SU-DHL-6 (cell line): ENCODE results near the gene PXN.
"Not testable (repeated sequence)": the region's sequence is repeated elsewhere in the genome, so short reads cannot be mapped to it uniquely, and the experiment has no call there.

Experiments
- H2AFZ ChIP-seq: fragments of 200-600 bp; sonication (generic); 2 replicates; pipeline ENCODE4 v1.6.1; 2014; ENCODE audit warnings: low read depth, mild to moderate bottlenecking, moderate library complexity, mixed read lengths, antibody characterized with exemption, low read length; ENCODE audit not compliant: severe bottlenecking
- H3F3A ChIP-seq: fragments of 200-600 bp; shearing (Covaris generic); 2 replicates; pipeline ENCODE4 v1.6.0; 2016; ENCODE audit warnings: antibody characterized with exemption, mild to moderate bottlenecking; ENCODE audit not compliant: insufficient read depth
- H3K27ac ChIP-seq: fragments of 200-600 bp; sonication (generic); 2 replicates; pipeline ENCODE4 v1.5.1; 2016; ENCODE audit warnings: low read depth, mild to moderate bottlenecking, low read length, moderate library complexity, mixed read lengths
- H3K27me3 ChIP-seq: fragments of 200-600 bp; sonication (generic), shearing (Covaris generic); 2 replicates; pipeline ENCODE4 v1.6.0; 2014; ENCODE audit warnings: mild to moderate bottlenecking, low read length
- H3K36me3 ChIP-seq: fragments of 200-600 bp; sonication (generic); 2 replicates; pipeline ENCODE4 v1.6.1; 2014; ENCODE audit warnings: mild to moderate bottlenecking, low read length, mixed read lengths
- H3K4me2 ChIP-seq: fragments of 300-600, 200-600 bp; shearing (Covaris generic), sonication (generic); 2 replicates; pipeline ENCODE4 v1.6.0; 2014; ENCODE audit warnings: low read length, low read depth, mild to moderate bottlenecking; ENCODE audit not compliant: poor library complexity, severe bottlenecking
- H3K4me3 ChIP-seq: fragments of 200-600 bp; sonication (generic); 2 replicates; pipeline ENCODE4 v1.5.1; 2014; ENCODE audit warnings: antibody characterized with exemption, low read length, mild to moderate bottlenecking, mixed read lengths; ENCODE audit not compliant: insufficient read depth, poor library complexity, severe bottlenecking
- H3K79me2 ChIP-seq: fragments of 200-600 bp; sonication (generic); 2 replicates; pipeline ENCODE4 v1.6.1; 2014; ENCODE audit warnings: mild to moderate bottlenecking, low read length, moderate library complexity; ENCODE audit not compliant: insufficient read depth
- H3K9ac ChIP-seq: fragments of 200-600 bp; sonication (generic); 2 replicates; pipeline ENCODE4 v1.7.0; 2014; ENCODE audit warnings: mild to moderate bottlenecking, low read length
- H3K9me2 ChIP-seq: fragments of 200-600 bp; sonication (generic); replicated peaks from 2 replicates; pipeline ENCODE4 v1.6.1; 2014; ENCODE audit warnings: low read length; ENCODE audit not compliant: insufficient read depth
- H3K9me3 ChIP-seq: fragments of 200-600 bp; sonication (generic); 2 replicates; pipeline ENCODE4 v1.6.1; 2014; ENCODE audit warnings: low read length, mixed read lengths; ENCODE audit not compliant: insufficient read depth
- H4K20me1 ChIP-seq: fragments of 200-600 bp; sonication (generic); 2 replicates; pipeline ENCODE4 v1.6.1; 2014; ENCODE audit warnings: low read depth, mild to moderate bottlenecking, antibody characterized with exemption, low read length, moderate library complexity, mixed read lengths
- CTCF ChIP-seq: fragments of 200-600 bp; sonication (generic); IDR thresholded peaks from one replicate; pipeline ENCODE4 v1.5.1; 2017; ENCODE audit warnings: antibody characterized with exemption, mild to moderate bottlenecking, low read length, moderate library complexity; ENCODE audit not compliant: insufficient read depth, poor library complexity, severe bottlenecking
- EZH2phosphoT487 ChIP-seq: fragments of 200-600 bp; sonication (generic), shearing (Covaris generic); conservative IDR thresholded peaks from 2 replicates; pipeline ENCODE4 v1.6.1; 2018; ENCODE audit warnings: mild to moderate bottlenecking, antibody characterized with exemption, low read length, moderate library complexity, mixed read lengths

Gene PXN

GRCh38 chr12:120258323-120258896 lies 7.1 kb downstream of the PXN start:
- H3K4me2 ChIP-seq, result no peak overlapping the region
- H4K20me1 ChIP-seq, result no peaks in the 10 kb centered on the region

DNA sequence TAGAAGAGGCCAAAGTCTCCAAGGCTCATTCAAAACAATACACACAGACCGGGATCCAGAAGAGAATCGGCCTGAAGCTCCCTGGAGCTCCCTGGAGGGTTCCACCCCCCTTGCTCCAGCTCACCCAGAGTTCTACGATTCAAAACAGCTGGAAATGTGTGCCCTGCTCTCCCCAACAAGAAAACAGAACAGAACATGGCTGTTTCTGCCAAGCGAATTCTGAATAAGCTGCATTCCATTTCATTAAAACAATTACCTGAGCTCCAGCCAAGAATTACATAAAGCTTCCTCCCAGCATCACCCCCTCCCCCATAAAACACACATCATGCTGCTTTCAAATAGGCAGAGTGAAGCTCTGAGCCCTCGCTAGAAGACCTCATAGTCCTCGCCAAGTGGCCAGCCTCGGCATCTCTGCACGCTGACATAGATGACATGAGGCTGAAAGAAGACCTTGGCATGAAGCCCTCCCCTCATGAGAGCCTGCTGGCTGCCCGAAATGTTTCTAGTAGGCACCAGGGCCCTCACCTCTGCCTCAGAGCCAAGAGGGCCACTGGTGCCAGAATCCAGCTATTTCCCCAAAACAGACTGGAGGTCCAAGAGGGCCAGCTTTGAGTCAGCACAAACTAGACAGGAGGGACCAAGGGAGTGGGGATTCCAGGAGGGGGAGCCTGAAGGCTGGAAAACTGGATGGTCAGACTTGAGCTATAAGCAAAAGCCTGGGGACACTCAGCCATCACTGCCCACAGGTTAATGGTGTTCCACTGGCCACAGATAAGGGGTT lies 8.3 kb downstream of the PXN start:
- Histone ChIP-seq H3K4me2 (no peak overlapping the region), H3K4me3 (no peak overlapping the region), H3K9ac (no peak overlapping the region), H3K9me3 (no peaks in the 10 kb centered on the region), H4K20me1 (no peaks in the 10 kb centered on the region), H3K27me3 (no peaks in the 10 kb centered on the region), H3F3A (no peaks in the 10 kb centered on the region), H2AFZ (no peak overlapping the region), H3K36me3 (no peaks in the 10 kb centered on the region), H3K79me2 (no peaks in the 10 kb centered on the region), H3K9me2 (no peaks in the 10 kb centered on the region), H3K27ac (no peak overlapping the region)
- no peak for TF ChIP-seq EZH2phosphoT487
- no peak for TF ChIP-seq CTCF

More at GRCh38 chr12:120258323-120258896, 7.1 kb downstream of the PXN start:
- Histone ChIP-seq H3K4me3 (no peak overlapping the region), H3K9ac (no peak overlapping the region), H3K27me3 (no peaks in the 10 kb centered on the region), H3K27ac (no peak overlapping the region), H3K79me2 (no peaks in the 10 kb centered on the region), H3K36me3 (no peaks in the 10 kb centered on the region), H3F3A (no peaks in the 10 kb centered on the region), H3K9me3 (no peaks in the 10 kb centered on the region), H2AFZ (no peak overlapping the region), H3K9me2 (no peaks in the 10 kb centered on the region)
- TF ChIP-seq CTCF, result no peak
- TF ChIP-seq EZH2phosphoT487, result no peak

GRCh38 chr12:120254809-120255208 lies 10.7 kb downstream of the PXN start:
- H3K27me3 ChIP-seq, result no peaks in the 10 kb centered on the region
- no peak overlapping the region for H2AFZ ChIP-seq
- H3K9me2 ChIP-seq, result no peaks in the 10 kb centered on the region
- H3K27ac ChIP-seq, result no peak overlapping the region
- no peaks in the 10 kb centered on the region for H3K9me3 ChIP-seq
- no peak for TF ChIP-seq CTCF
- no peaks in the 10 kb centered on the region for H3F3A ChIP-seq
- H4K20me1 ChIP-seq, result no peaks in the 10 kb centered on the region
- H3K79me2 ChIP-seq, result no peaks in the 10 kb centered on the region
- H3K4me3 ChIP-seq, result no peak overlapping the region
- no peak overlapping the region for H3K4me2 ChIP-seq
- no peaks in the 10 kb centered on the region for H3K36me3 ChIP-seq
- H3K9ac ChIP-seq, result no peak overlapping the region

DNA sequence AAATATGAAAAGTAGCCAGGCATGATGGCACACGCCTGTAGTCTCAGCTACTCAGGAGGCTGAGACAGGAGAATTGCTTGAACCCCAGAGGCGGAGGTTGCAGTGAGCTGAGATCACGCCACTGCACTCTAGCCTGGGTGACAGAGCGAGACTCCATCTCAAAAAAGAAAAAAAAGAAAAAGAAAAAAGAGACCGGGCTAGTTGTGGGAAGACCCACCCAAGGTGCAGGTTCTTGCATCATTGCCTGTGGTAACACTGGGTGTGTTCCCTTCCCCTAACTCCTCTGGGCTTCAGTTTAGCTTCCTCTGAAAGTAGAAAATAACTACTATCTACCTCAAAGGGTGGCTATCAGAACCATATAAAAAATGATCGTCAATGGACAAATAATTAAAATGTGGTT lies 12.2 kb downstream of the PXN start:
- H3K27ac ChIP-seq, H3K4me2 ChIP-seq, H4K20me1 ChIP-seq, H3K79me2 ChIP-seq, H2AFZ ChIP-seq, H3K36me3 ChIP-seq, H3K9me2 ChIP-seq, H3K4me3 ChIP-seq, H3F3A ChIP-seq, H3K9ac ChIP-seq, H3K9me3 ChIP-seq, H3K27me3 ChIP-seq: not testable (repeated sequence)
